DOHH2 (cell line): Measurements from ENCODE around the gene GALE.

Experiments
- CTCF ChIP-seq: fragments of 200-600 bp; sonication (generic); IDR thresholded peaks from one replicate; pipeline ENCODE4 v1.5.1; 2014; ENCODE audit warnings: antibody characterized with exemption, mild to moderate bottlenecking, low read depth, low read length; ENCODE audit not compliant: poor library complexity, severe bottlenecking
- EZH2phosphoT487 ChIP-seq: fragments of 200-600 bp; sonication (generic); IDR thresholded peaks from 2 replicates; pipeline ENCODE4 v1.6.1; 2017; ENCODE audit warnings: borderline replicate concordance, mild to moderate bottlenecking, antibody characterized with exemption, low read length, moderate library complexity, mixed read lengths

GRCh38 chr1:23823767-23824166, 23.2 kb upstream of the GALE start:
- TF ChIP-seq CTCF (no peak), EZH2phosphoT487 (no peak)
